ENCODE measurements around the gene ZNF728.
"Not testable (repeated sequence)": the region's sequence is repeated elsewhere in the genome, so short reads cannot be mapped to it uniquely, and the experiment has no call there.

- not testable (repeated sequence) for TF ChIP-seq CTCF (IDR thresholded peaks at IDR 0.05); ZFX (IDR thresholded peaks at IDR 0.05; ENCODE audit: borderline replicate concordance)
Observed at GRCh38 chr19:22975546-22976136, 27.3 kb downstream of the ZNF728 start.

Data from 22Rv1 (cell line).